ENCODE measurements around the gene RUFY3.

The RUFY3 gene

GRCh38 chr4:70749313-70749712 lies 27.5 kb downstream of the RUFY3 start:
- Histone ChIP-seq H3K4me2 (ENCODE audit: low read depth, low read length) (no peak overlapping the region), H3K9me3 (replicated peaks; ENCODE audit: insufficient read depth, low read length) (no peaks in the 10 kb centered on the region), H2AFZ (ENCODE audit: low read length) (no peak overlapping the region), H3K27ac (ENCODE audit: low read length) (no peak overlapping the region), H3K9me2 (replicated peaks; ENCODE audit: insufficient read depth, low read length) (no peaks in the 10 kb centered on the region), H3K36me3 (replicated peaks; ENCODE audit: insufficient read depth, low read length) (no peaks in the 10 kb centered on the region), H3K27me3 (replicated peaks; ENCODE audit: insufficient read depth, low read length) (no peaks in the 10 kb centered on the region), H3K9ac (ENCODE audit: low read length) (no peak overlapping the region), H3K79me2 (ENCODE audit: low read length) (peaks cover 55% of the 10 kb centered on the region), H4K20me1 (ENCODE audit: insufficient read depth, low read length) (no peaks in the 10 kb centered on the region), H3K4me3 (ENCODE audit: low read length) (no peak overlapping the region), H3F3A (ENCODE audit: insufficient read depth, low read length) (no peaks in the 10 kb centered on the region), H3K4me1 (ENCODE audit: low read length) (no peaks in the 10 kb centered on the region)
- no peak for DNase-seq
- TF ChIP-seq EZH2 (optimal IDR thresholded peaks at IDR 0.05; ENCODE audit: low read depth, low read length) (no peak), CTCF (IDR thresholded peaks at IDR 0.05; ENCODE audit: low read length) (no peak), EZH2phosphoT487 (IDR thresholded peaks at IDR 0.05; ENCODE audit: low read length) (no peak)

GRCh38 chr4:70752236-70752635 lies 30.5 kb downstream of the RUFY3 start:
- peaks cover 43% of the 10 kb centered on the region for H3K79me2 ChIP-seq (ENCODE audit: low read length)
- H3K4me3 ChIP-seq (ENCODE audit: low read length) = no peak overlapping the region

GRCh38 chr4:70753630-70754029 lies 31.9 kb downstream of the RUFY3 start:
- Histone ChIP-seq H3K4me3 (ENCODE audit: low read length) (no peak overlapping the region), H3K4me1 (ENCODE audit: low read length) (no peaks in the 10 kb centered on the region), H3K9me3 (replicated peaks; ENCODE audit: insufficient read depth, low read length) (no peaks in the 10 kb centered on the region), H3K36me3 (replicated peaks; ENCODE audit: insufficient read depth, low read length) (no peaks in the 10 kb centered on the region), H3K27ac (ENCODE audit: low read length) (no peak overlapping the region), H2AFZ (ENCODE audit: low read length) (no peak overlapping the region), H3K9ac (ENCODE audit: low read length) (no peak overlapping the region), H3F3A (ENCODE audit: insufficient read depth, low read length) (no peaks in the 10 kb centered on the region), H3K79me2 (ENCODE audit: low read length) (peaks cover 41% of the 10 kb centered on the region), H3K4me2 (ENCODE audit: low read depth, low read length) (no peak overlapping the region), H3K27me3 (replicated peaks; ENCODE audit: insufficient read depth, low read length) (no peaks in the 10 kb centered on the region), H3K9me2 (replicated peaks; ENCODE audit: insufficient read depth, low read length) (no peaks in the 10 kb centered on the region), H4K20me1 (ENCODE audit: insufficient read depth, low read length) (no peaks in the 10 kb centered on the region)
- DNase-seq = no peak
- TF ChIP-seq CTCF (IDR thresholded peaks at IDR 0.05; ENCODE audit: low read length) = no peak
- no peak for TF ChIP-seq EZH2phosphoT487 (IDR thresholded peaks at IDR 0.05; ENCODE audit: low read length)
- TF ChIP-seq EZH2 (optimal IDR thresholded peaks at IDR 0.05; ENCODE audit: low read depth, low read length) = no peak

More at GRCh38 chr4:70752236-70752635, 30.5 kb downstream of the RUFY3 start:
- DNase-seq = no peak
- TF ChIP-seq CTCF (IDR thresholded peaks at IDR 0.05; ENCODE audit: low read length) (no peak), EZH2phosphoT487 (IDR thresholded peaks at IDR 0.05; ENCODE audit: low read length) (no peak), EZH2 (optimal IDR thresholded peaks at IDR 0.05; ENCODE audit: low read depth, low read length) (no peak)
- no peak overlapping the region for H3K4me2 ChIP-seq (ENCODE audit: low read depth, low read length)
- H4K20me1 ChIP-seq (ENCODE audit: insufficient read depth, low read length) = no peaks in the 10 kb centered on the region
- no peaks in the 10 kb centered on the region for H3K4me1 ChIP-seq (ENCODE audit: low read length)
- H3K36me3 ChIP-seq (replicated peaks; ENCODE audit: insufficient read depth, low read length) = no peaks in the 10 kb centered on the region
- no peak overlapping the region for H2AFZ ChIP-seq (ENCODE audit: low read length)
- no peaks in the 10 kb centered on the region for H3K9me2 ChIP-seq (replicated peaks; ENCODE audit: insufficient read depth, low read length)
- no peaks in the 10 kb centered on the region for H3K9me3 ChIP-seq (replicated peaks; ENCODE audit: insufficient read depth, low read length)
- H3K9ac ChIP-seq (ENCODE audit: low read length) = no peak overlapping the region
- no peak overlapping the region for H3K27ac ChIP-seq (ENCODE audit: low read length)
- H3F3A ChIP-seq (ENCODE audit: insufficient read depth, low read length) = no peaks in the 10 kb centered on the region
- H3K27me3 ChIP-seq (replicated peaks; ENCODE audit: insufficient read depth, low read length) = no peaks in the 10 kb centered on the region
